Mononuclear cell (primary cell): Measurements from ENCODE around the gene RFESD. TPM values are rescaled to one million over a fixed set of nuclear protein-coding genes. Genes with fewer than 3 reads are reported as not detected.

Source experiments
- H3K27me3 ChIP-seq: 2 replicates; pipeline ENCODE4 v1.6.0; 2011; ENCODE audit warnings: low read length, control low read depth; ENCODE audit not compliant: insufficient read depth
- H3K4me1 ChIP-seq: 2 replicates; pipeline ENCODE4 v1.5.1; 2011; ENCODE audit warnings: mild to moderate bottlenecking, low read length, control low read depth; ENCODE audit not compliant: insufficient read depth
- H3K4me3 ChIP-seq: 2 replicates; pipeline ENCODE4 v1.5.1; 2011; ENCODE audit warnings: mild to moderate bottlenecking, low read length, moderate library complexity
- H3K9me3 ChIP-seq: 2 replicates; pipeline ENCODE4 v1.5.1; 2011; ENCODE audit warnings: low read depth, mild to moderate bottlenecking, control low read depth, low read length
- total RNA-seq: library from RNA; depleted of rRNA; stranded (reverse); fragments of >200 nt; gene quantifications from one replicate; pipeline ENCODE4 v1.2.3, GENCODE V29; 2012

RFESD gene
- total RNA-seq = 3.6 TPM

GRCh38 chr5:95646569-95647431 lies at the start of gene RFESD:
TSS of gene RFESD (plus strand) at chr5:95646777. CDS start at chr5:95652272, 5,495 bp downstream.
- no peaks in the 10 kb centered on the region for H3K27me3 ChIP-seq
- H3K9me3 ChIP-seq = no peaks in the 10 kb centered on the region
- H3K4me1 ChIP-seq = peaks cover 21% of the 10 kb centered on the region
- peak within 1 kb of the TSS; percentile 62 for H3K4me3 ChIP-seq

GRCh38 chr5:95599252-95599651 lies 47.3 kb upstream of the RFESD start:
- Histone ChIP-seq H3K27me3 (no peaks in the 10 kb centered on the region), H3K4me3 (no peak overlapping the region), H3K9me3 (no peaks in the 10 kb centered on the region), H3K4me1 (no peaks in the 10 kb centered on the region)

GRCh38 chr5:95600557-95600956 lies 46.0 kb upstream of the RFESD start:
- Histone ChIP-seq H3K9me3 (no peaks in the 10 kb centered on the region), H3K27me3 (no peaks in the 10 kb centered on the region), H3K4me3 (no peak overlapping the region), H3K4me1 (no peaks in the 10 kb centered on the region)

GRCh38 chr5:95605786-95606185 lies 40.8 kb upstream of the RFESD start:
- no peaks in the 10 kb centered on the region for H3K4me1 ChIP-seq
- H3K4me3 ChIP-seq = no peak overlapping the region
- no peaks in the 10 kb centered on the region for H3K9me3 ChIP-seq
- no peaks in the 10 kb centered on the region for H3K27me3 ChIP-seq

GRCh38 chr5:95606419-95606818 lies 40.2 kb upstream of the RFESD start:
- H3K27me3 ChIP-seq = no peaks in the 10 kb centered on the region
- no peaks in the 10 kb centered on the region for H3K4me1 ChIP-seq
- no peaks in the 10 kb centered on the region for H3K9me3 ChIP-seq
- H3K4me3 ChIP-seq = no peak overlapping the region

- Histone ChIP-seq H3K9me3 (no peaks in the 10 kb centered on the region), H3K27me3 (no peaks in the 10 kb centered on the region), H3K4me3 (no peak overlapping the region), H3K4me1 (no peaks in the 10 kb centered on the region)
Observed at GRCh38 chr5:95609711-95610110, 36.9 kb upstream of the RFESD start.

- Histone ChIP-seq H3K9me3 (no peaks in the 10 kb centered on the region), H3K27me3 (no peaks in the 10 kb centered on the region), H3K4me3 (no peak overlapping the region), H3K4me1 (no peaks in the 10 kb centered on the region)
Observed at GRCh38 chr5:95610546-95610945, 36.0 kb upstream of the RFESD start.

GRCh38 chr5:95611396-95611795 lies 35.2 kb upstream of the RFESD start:
- H3K27me3 ChIP-seq = no peaks in the 10 kb centered on the region
- H3K4me1 ChIP-seq = no peaks in the 10 kb centered on the region
- H3K4me3 ChIP-seq = no peak overlapping the region
- H3K9me3 ChIP-seq = no peaks in the 10 kb centered on the region

GRCh38 chr5:95613514-95613913 lies 33.1 kb upstream of the RFESD start:
- no peaks in the 10 kb centered on the region for H3K27me3 ChIP-seq
- H3K4me3 ChIP-seq = no peak overlapping the region
- H3K4me1 ChIP-seq = no peaks in the 10 kb centered on the region
- H3K9me3 ChIP-seq = no peaks in the 10 kb centered on the region

GRCh38 chr5:95615164-95615467 lies 31.5 kb upstream of the RFESD start:
- Histone ChIP-seq H3K4me3 (no peak overlapping the region), H3K9me3 (no peaks in the 10 kb centered on the region), H3K27me3 (no peaks in the 10 kb centered on the region), H3K4me1 (peaks cover 11% of the 10 kb centered on the region)

- Histone ChIP-seq H3K4me1 (peaks cover 26% of the 10 kb centered on the region), H3K27me3 (no peaks in the 10 kb centered on the region), H3K9me3 (no peaks in the 10 kb centered on the region), H3K4me3 (no peak overlapping the region)
Observed at GRCh38 chr5:95617057-95617456, 29.5 kb upstream of the RFESD start.

GRCh38 chr5:95619096-95619495 lies 27.5 kb upstream of the RFESD start:
- no peaks in the 10 kb centered on the region for H3K27me3 ChIP-seq
- peaks cover 41% of the 10 kb centered on the region for H3K4me1 ChIP-seq
- H3K4me3 ChIP-seq = no peak overlapping the region
- no peaks in the 10 kb centered on the region for H3K9me3 ChIP-seq

- Histone ChIP-seq H3K9me3 (no peaks in the 10 kb centered on the region), H3K4me3 (peak overlapping the region; percentile 47), H3K27me3 (no peaks in the 10 kb centered on the region), H3K4me1 (peaks cover 41% of the 10 kb centered on the region)
Observed at GRCh38 chr5:95619514-95620029, 27.0 kb upstream of the RFESD start.

- Histone ChIP-seq H3K9me3 (no peaks in the 10 kb centered on the region), H3K27me3 (no peaks in the 10 kb centered on the region), H3K4me3 (peak within 1 kb of the TSS; percentile 47), H3K4me1 (peaks cover 41% of the 10 kb centered on the region)
Observed at GRCh38 chr5:95620030-95620869, 26.3 kb upstream of the RFESD start, which contains the start of gene GPR150. TSS of gene GPR150 (plus strand) at chr5:95620087. CDS start at chr5:95620276, 189 bp downstream.
